ENCODE measurements around the gene STARD9. TPM values are rescaled to one million over a fixed set of nuclear protein-coding genes. Genes with fewer than 3 reads are reported as not detected.
A peak's percentile ranks its signal among the peaks of the same experiment; 100 is the strongest.
"Not testable (repeated sequence)": the region's sequence is repeated elsewhere in the genome, so short reads cannot be mapped to it uniquely, and the experiment has no call there.

Gene STARD9
- 2.5 and 4.0 TPM in 2 replicates for total RNA-seq (2014; rRNA removed; shearing (Covaris generic))

DNA sequence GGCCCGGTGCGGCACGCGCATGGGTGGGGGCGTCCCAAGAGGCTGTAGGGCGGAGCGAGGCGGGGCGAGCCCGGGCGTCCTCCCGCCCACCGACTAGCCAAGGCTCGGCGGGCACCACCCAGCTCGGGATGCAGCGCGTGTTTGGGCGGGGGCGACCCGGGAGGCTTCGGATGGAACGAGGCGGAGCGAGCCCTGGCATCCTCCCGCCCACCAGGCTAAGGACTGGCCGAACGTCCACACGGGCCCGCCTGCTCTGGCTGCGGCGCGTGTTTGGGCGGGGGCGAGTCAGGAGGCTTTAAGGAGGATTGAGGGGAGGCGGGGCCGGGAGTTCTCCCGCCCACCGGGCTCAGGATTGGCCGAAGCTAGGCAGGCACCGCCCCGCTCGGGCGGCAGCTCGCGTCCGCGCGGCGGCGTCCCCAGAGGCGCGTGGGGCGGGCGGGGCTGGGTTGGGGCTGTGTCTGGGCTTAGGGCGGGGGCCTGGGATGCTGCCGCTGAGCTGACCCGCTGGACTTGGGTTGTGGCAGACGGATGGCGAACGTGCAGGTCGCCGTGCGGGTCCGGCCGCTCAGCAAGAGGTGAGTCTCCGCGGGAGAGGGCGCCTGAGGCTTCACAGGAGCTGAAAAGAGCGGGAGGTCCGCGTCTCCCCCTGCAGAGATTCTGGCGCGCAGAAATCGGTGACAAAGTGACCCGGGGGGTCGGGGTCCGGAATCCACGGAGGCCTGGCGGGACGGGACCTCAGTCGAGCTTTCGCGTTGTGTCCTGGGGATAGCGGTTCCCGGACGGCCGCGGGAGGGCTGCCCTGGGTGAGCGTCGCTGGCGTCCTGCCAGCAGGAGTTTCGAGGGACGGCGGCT lies at the start of gene STARD9:
STARD9 (plus strand) TSS at position 419 of the 852 bp plus-strand sequence; CDS start at position 529, 110 bp downstream.
- in situ Hi-C loops (cut with HindIII; ENCODE audit: low sequenced_read_pairs) = no loop called here
- DNase-seq (ENCODE audit: low spot score) = peak; percentile 99

DNA sequence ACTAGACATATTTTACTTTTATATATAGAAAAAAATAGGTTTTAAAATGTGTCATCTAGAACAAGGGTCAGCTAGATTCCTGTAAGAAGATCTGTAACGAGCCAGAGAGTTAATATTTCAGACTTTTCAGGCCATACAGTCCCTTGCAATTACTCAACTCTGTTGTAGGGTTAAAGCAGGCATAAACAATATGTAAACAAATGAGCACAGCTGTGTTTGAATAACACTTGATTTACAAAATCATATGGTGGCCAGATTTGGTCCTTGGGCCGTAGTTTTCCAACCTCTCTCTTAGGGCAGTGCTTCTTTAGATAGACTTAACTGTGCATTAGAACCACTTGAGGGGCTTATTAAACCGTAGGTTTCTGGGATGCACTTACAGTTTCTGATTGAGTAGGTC lies 46.4 kb upstream of the STARD9 start:
- in situ Hi-C loops (cut with HindIII; ENCODE audit: low sequenced_read_pairs) = no loop called here

DNA sequence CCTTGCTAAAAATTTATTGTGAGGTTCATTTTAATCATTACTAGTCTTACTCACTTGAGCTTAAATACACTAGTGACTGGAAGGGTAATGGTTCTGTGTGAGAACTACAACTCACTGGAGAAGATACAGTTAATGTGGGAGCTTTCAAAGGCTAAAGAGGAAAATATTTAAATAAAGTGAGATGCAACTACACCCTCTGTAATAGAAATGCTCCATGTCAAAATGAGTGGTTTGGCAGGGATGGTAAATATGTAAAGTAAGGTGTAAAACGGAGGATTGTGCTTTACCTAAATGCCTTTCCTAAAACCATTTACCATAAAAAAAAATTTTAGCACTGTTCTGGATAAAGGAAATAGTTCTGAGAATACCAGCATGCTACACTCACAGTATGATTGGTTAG lies 42.2 kb upstream of the STARD9 start:
- in situ Hi-C loops (cut with HindIII; ENCODE audit: low sequenced_read_pairs) = no loop called here

More for the DNA sequence above, 46.4 kb upstream of the STARD9 start:
- DNase-seq (ENCODE audit: low spot score) = no peak

DNA sequence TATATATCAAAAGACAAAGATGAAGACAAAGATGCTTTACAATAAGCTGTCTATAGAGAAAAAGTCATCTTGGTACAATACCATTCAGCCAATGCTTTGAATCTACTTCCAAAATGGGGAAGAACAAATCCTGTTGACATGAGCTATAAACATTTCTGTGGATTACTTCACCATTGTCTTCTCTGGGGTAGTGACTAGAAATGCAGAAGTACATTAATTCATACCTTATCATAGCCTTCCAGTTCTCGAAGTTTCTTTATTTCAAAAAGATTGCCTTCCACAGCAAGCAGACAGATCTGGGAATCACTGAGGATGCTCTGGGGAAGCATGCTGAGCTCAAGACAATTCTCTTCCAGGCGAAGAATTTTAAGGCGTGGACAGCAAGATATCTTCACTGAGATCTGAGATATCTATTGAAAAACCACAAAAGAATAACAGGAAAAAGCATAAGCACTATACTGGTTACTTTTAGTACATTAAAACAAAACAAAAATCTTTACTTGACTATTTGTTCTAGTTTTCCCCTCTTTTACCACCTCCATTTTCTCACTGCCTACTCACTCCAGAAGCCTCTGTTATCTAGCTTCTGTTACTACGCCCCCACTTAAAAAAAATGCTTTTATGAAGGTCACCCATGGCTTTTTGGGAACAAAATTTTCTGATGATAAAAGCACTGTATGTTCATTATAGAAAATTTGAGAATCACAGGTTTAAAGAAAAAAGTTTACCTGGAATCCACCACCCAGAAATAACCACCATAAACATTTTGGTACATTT lies 30.4 kb upstream of the STARD9 start:
- in situ Hi-C loops (cut with HindIII; ENCODE audit: low sequenced_read_pairs) = no loop called here
- no peak for DNase-seq (ENCODE audit: low spot score)

More for the DNA sequence above, 42.2 kb upstream of the STARD9 start:
- DNase-seq (ENCODE audit: low spot score) = no peak

DNA sequence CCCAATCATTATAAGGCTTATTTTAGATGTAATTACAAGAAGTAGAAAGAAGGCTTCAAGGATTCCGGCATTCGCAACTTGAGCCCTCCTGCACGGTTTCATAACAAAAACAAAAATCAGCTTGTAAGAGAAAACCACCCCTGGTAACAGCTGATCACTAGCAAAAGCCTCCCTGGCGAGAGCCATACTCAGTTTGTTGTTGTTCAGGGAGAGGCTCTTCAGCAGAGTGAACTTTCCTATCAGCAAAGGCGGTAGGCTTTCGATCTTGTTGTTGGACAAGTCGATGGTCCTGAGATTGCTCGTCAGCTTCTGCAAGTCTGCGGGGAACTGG lies 27.5 kb upstream of the STARD9 start:
- no peak for DNase-seq (ENCODE audit: low spot score)
- in situ Hi-C loops (cut with HindIII; ENCODE audit: low sequenced_read_pairs) = no loop called here

DNA sequence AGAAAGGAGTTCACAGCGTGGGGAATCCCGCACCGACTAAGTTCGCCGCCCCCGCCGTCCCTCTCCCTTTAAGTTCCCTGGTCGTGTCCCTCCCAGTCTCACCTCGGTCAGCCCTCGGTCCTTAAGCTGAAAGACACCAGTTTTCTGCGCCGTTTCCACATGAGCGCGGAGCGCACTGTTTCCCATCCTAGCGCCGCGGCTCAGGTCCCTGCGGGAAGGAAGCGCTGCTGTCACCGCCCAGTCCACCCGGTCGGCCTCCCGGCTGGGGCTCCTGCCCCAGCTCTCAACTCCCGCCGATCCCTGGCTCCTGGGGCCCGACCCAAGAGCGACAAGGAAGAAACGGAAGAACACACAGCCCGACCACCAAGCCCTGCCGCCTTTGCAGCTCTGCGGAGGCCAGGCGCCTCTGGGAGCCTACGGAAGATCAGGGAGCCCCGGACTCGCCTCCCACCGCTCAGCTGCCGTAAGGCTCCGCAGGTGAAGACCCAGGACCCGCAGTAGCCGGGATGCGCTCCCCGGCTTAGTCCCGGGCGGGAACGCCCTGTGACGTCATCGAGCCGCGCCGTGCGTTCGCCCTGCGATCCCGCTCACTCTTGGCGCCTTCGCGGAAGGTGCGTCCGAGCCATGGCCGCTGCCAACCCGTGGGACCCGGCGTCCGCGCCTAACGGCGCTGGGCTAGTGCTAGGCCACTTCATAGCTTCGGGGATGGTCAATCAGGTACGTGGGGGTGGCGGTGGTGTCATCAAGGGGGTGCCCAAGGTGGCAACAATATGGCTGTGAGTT lies 27.0 kb upstream of the STARD9 start, which contains the start of the genes HAUS2 and LRRC57:
HAUS2 (plus strand) TSS at position 590 of the 783 bp plus-strand sequence; CDS start at position 625, 35 bp downstream.
LRRC57 (minus strand) TSS at position 545 of the 783 bp plus-strand sequence; CDS start at position 186, 359 bp downstream.
- in situ Hi-C loops (cut with HindIII; ENCODE audit: low sequenced_read_pairs) = no loop called here
- peak; percentile 79 for DNase-seq (ENCODE audit: low spot score)

DNA sequence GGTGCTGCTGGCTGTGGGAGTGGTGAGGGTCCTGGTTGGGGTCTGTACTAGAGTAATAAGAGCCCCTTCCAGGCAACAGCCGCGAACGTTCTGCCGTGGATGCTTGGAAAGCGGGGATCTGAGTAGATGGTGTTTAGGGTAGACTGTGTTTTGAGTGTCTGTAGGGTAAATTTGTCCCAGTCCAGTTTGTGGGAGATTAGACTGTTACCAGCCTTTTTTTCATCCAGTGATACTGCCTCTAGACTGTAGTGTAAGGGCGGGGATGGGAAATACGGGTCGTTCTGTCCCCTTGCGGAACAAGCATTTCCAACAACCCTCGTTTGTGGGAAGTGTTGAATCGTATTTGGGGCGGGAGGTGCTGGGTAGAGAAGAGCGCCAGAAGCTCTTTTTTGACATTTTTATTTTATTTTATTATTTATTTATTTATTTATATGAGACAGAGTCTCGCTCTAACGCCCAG lies 26.3 kb upstream of the STARD9 start:
- peak; percentile 59 for DNase-seq (ENCODE audit: low spot score)
- in situ Hi-C loops (cut with HindIII; ENCODE audit: low sequenced_read_pairs) = no loop called here

DNA sequence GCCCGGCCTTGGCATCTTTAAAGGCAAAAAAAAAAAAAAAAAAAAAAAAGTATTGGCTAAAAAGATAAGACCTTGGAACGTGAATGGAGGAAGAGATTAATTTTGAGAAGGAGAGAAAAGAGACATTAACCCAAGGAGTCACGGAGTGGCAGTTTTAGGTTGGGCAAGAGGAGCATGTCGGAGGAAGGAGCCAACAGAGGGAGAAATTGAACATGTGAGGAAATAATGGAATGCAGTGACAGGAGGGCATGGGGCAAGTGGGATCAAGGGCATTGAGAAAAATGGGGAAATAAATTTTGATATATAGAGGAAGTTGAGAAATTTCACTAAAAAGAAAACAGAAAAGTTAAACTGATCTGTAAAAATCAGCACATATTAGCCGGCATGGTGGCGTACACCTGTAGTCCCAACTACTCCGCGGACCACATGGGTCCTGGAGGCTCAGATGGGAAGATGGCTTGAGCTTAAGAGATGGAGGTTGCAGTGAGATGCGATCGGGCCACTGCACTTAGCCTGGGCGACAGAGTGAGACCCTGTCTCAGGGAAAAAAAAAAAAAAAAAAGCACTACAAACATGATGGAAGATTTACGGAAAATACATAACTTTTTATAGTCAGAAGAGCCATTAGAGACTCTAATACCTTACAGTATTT lies 25.5 kb upstream of the STARD9 start:
- no peak for DNase-seq (ENCODE audit: low spot score)
- in situ Hi-C loops (cut with HindIII; ENCODE audit: low sequenced_read_pairs) = no loop called here

DNA sequence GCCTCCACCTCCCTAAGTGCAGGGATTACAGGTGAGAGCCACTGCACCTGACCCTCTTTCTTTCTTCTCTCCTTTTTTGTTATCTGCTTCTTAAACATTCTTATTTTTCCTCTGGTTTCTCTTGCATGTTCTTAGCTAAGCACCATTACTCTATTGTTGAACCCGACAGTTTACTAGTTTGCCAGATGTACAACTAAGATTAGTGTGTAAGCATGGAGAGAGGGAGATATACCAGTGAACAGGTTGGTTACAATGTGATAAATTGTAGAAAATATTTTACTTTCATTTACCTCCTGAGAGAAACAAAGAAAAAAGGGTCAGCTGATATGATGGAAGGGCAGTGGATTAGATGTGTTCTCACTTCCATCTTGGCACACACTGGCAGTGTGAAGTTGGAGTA lies 21.9 kb upstream of the STARD9 start:
- DNase-seq (ENCODE audit: low spot score) = no peak
- in situ Hi-C loops (cut with HindIII; ENCODE audit: low sequenced_read_pairs) = no loop called here

DNA sequence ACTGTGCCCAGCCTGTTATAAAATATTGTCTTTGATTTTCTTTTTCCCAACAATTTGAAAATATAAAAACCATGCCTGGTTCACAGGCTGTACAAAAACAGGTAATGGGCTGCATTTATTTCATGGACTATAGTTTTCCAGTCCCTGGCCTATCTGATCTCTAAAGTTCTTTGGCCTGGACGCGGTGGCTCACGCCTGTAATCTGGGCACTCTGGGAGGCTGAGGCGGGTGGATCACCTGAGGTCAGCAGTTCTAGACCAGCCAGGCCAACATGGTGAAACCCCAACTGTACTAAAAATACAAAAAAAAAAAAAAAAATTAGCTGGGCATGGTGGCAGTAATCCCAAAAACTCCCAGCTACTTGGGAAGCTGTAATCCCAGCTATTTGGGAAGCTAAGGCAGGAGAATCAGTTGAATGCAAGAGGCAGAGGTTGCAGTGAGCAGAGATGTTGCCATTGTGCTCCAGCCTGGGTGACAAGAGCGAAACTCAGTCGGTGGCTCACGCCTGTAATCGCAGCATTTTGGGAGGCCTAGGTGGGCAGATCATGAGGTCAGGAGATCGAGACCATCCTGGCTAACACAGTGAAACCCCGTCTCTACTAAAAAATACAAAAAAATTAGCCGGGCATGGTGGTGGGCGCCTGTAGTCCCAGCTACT lies 18.7 kb upstream of the STARD9 start:
- DNase-seq (ENCODE audit: low spot score); in situ Hi-C loops (cut with HindIII; ENCODE audit: low sequenced_read_pairs): not testable (repeated sequence)

DNA sequence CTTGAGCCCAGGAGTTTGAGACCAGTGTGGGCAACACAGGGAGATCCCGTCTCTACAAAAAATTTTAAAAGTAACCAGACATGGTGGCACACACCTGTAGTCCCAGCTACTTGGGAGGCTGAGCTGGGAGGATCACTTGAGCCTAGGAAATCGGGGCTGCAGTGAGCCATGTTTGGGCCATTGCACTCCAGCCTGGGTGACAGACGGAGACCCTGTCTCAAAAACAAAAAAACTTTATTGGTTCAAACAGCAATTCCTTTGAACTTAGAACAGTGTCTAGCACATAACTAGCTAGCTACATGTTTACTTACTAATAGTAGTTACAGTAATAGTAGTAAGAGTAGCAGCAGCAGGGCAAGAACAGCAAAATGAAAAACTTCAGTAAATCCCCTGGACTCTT lies 16.7 kb upstream of the STARD9 start:
- in situ Hi-C loops (cut with HindIII; ENCODE audit: low sequenced_read_pairs) = no loop called here
- DNase-seq (ENCODE audit: low spot score) = no peak

DNA sequence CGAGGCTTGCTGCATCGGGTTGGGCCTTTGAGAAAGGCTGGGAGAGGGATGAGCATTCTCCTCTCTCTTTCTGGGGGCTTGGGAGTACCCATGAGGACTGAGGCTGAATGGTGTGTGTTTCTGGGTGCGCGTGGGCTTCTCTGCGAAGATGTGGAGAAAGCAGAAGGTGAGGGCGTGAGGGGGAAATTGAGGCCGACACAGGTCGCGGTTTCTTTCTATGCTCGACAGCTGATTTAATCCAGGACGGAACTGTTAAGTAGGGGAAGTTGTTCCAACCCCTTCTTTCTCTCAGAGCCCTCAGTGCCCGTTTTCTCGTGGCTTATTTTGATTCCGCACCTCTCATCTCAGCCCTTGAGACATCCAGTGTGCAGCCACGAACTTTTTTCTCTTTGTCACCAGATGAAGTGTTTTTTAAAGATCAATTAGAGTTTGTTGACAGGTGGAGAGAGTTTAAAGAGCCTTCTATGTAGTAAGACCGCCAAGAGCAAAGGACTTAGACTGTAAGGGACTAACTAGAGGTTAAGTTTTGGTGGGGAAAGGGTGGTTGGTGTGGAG lies 711 bp downstream of the STARD9 start:
- DNase-seq (ENCODE audit: low spot score) = no peak
- in situ Hi-C loops (cut with HindIII; ENCODE audit: low sequenced_read_pairs) = no loop called here

DNA sequence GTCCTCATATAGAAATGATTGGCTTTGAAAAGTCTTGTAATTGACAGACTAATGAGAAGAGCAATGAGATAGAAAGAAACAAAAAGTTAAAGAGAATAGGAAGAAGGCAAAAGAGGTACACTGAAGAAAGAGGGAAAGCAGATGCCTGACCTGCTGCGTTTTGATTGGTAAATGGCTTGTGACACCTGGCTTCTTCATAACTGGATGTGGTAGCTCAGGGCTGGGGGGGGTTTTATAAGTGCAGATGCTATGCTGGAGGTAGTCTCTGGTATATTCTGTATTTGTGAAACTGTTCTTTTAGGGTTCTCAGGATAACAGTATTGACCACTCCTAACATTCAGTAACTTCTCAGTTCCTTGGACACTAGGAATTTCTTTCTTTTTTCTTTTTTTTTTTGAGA lies 1.4 kb downstream of the STARD9 start:
- no peak for DNase-seq (ENCODE audit: low spot score)
- in situ Hi-C loops (cut with HindIII; ENCODE audit: low sequenced_read_pairs) = no loop called here

DNA sequence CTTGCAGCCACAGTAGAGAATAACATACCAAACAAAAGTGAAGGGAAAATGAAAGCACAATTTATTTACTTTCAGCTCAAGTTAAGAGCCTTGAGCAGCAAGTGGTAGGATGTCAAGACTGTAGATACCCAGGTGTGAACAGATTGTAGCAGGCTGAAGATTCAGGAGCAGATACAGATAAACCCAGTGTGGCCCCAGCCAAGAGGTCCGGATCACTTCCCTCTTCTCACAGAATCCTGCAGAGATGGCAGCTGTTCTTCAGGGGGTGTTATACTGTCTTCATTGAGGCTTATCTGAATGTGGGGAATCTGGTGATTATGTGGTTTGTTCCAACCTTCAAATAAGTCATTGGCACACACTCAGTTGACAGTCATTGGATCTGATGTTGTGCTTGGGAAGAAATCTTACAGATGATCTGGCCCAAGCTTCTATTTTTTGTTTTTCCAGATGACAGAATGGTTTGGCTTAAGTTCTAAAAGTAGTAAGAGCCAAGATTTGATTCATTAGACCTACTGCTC lies 2.2 kb downstream of the STARD9 start:
- in situ Hi-C loops (cut with HindIII; ENCODE audit: low sequenced_read_pairs) = no loop called here
- DNase-seq (ENCODE audit: low spot score) = peak; percentile 44

DNA sequence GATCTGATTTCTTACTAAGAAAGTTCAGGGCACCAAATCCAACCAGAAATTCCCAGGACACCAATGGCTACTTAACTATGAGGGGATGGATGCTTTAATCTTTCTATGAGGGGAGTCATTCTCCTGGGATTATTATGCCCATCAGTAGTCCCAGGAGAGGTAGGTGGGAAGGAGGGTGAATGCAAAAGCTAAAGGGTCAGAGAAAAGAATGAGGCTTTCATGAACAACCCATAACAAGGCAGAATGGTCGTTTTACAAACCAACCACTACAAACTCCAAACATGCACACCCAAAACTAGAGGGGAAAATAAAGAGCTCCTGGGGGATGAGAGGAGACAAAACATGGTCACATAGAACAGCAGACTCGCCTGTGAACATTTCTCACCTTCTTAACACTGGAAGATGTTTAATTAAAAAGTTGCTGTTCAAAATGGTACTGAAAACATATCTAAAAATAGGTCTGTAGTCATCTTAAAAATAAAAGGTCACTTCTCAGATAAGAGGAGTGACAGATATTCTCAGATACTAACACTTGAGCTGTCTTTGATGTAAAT lies 3.7 kb downstream of the STARD9 start:
- in situ Hi-C loops (cut with HindIII; ENCODE audit: low sequenced_read_pairs) = no loop called here
- DNase-seq (ENCODE audit: low spot score) = no peak

DNA sequence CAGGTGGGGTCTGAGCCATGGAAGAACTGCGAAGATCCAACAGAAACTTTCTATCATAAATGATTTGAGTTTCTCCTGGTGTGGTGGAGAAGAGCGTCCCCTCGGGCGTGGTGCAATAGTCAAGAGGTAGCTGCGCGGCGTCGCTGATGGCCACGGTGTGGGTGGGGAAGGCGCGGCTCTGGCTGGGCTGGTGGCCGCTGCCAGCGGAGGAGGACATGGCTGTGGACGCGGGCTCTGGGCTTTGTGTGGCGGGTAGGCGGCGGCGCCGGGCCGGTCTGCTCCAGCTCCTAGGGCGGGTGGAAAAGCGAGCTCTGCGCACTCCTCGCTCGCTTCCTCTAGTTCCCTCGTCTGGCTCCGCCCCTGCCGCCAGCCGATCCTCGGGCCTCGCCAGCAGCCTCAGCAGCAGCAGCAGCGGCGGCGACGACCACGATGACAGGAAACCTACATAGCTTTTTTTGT lies 5.9 kb downstream of the STARD9 start:
- in situ Hi-C loops (cut with HindIII; ENCODE audit: low sequenced_read_pairs) = no loop called here

DNA sequence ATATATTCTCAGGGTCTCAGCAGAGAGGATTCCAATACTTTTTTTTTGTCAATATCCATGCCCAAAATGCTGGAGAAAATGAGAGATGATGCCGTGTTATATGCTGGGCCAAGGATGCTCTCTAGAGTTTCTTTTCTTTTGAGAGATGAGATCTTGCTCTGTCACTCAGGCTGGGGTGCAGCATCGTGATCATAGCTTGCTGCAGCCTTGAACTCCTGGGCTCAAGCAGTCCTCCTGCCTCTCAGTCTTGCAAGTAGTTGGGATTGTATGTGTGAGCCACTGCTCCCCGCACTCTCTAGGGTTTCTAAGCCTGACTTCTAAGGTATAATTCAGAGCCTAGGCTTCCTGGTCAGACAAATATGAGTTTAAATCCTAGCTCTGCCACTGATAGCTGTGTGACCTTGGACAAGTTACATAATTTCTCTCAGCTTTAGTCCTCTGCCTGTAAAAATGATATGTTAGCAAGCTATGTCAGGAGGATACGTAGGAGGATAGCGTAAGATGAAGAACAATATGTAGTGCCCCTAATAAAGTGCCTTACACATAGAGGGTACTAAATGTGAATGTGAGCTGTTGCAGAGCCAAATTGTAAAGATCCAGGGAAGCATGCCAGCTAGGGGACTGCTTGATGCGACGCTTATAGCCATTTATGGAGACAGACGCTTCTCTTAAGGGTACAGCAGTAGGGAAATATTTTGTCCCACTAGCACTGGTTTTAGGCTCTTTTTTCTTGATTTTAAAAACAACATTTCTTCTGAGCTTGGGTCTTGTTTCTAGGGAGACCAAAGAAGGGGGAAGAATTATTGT lies 7.4 kb downstream of the STARD9 start:
- in situ Hi-C loops (cut with HindIII; ENCODE audit: low sequenced_read_pairs) = no loop called here
- DNase-seq (ENCODE audit: low spot score) = peak; percentile 60

More for the DNA sequence above, 5.9 kb downstream of the STARD9 start:
- DNase-seq (ENCODE audit: low spot score) = peak; percentile 90
